Natural killer cell (primary cell): ENCODE measurements around the gene FTCD. TPM values are rescaled to one million over a fixed set of nuclear protein-coding genes. Genes with fewer than 3 reads are reported as not detected.

Source experiments
- ATAC-seq, 3 donors: fragments of 150-1000 bp in 2 of 3; fragments of 200-7000 bp in 1 of 3; cut with Tn5 transposase; 1 replicate in 1 of 3; 2 replicates in 2 of 3; pipeline ENCODE4 v1.10.0; 2021; ENCODE audit warnings: mild to moderate bottlenecking in 2 of 3, moderate library complexity in 2 of 3
- DNase-seq, 2 donors: peaks; one replicate each; pipeline versions ENCODE4 v3.0.0 to v3.0.0-alpha.2; 2013 to 2021; ENCODE audit warnings: mixed read lengths in 1 of 2
- H3K27ac ChIP-seq: one replicate; pipeline ENCODE4 v1.5.1; 2013; ENCODE audit warnings: mild to moderate bottlenecking, low read length
- H3K27me3 ChIP-seq: one replicate; pipeline ENCODE4 v1.6.1; 2013; ENCODE audit warnings: low read length; ENCODE audit not compliant: control insufficient read depth, insufficient read depth
- H3K36me3 ChIP-seq: one replicate; pipeline ENCODE4 v1.6.1; 2013; ENCODE audit warnings: low read length; ENCODE audit not compliant: control insufficient read depth, insufficient read depth
- H3K4me1 ChIP-seq: one replicate; pipeline ENCODE4 v1.6.1; 2013; ENCODE audit warnings: low read length; ENCODE audit not compliant: control insufficient read depth, insufficient read depth
- H3K4me3 ChIP-seq: one replicate; pipeline ENCODE4 v1.5.1; 2013; ENCODE audit warnings: low read length
- H3K9me3 ChIP-seq: one replicate; pipeline ENCODE4 v1.6.1; 2013; ENCODE audit warnings: low read length; ENCODE audit not compliant: control insufficient read depth, insufficient read depth
- H3K27ac Mint-ChIP-seq, 2 donors: one replicate each; pipeline ENCODE4 v1.8.0; 2022; ENCODE audit warnings: mild to moderate bottlenecking in 2 of 2, mixed read lengths in 2 of 2, moderate library complexity in 1 of 2
- H3K27me3 Mint-ChIP-seq, 2 donors: one replicate each; pipeline ENCODE4 v1.8.0; 2022; ENCODE audit warnings: low read depth in 2 of 2, mixed read lengths in 2 of 2
- H3K36me3 Mint-ChIP-seq: one replicate; pipeline ENCODE4 v1.8.0; 2022; ENCODE audit warnings: mixed read lengths
- H3K4me1 Mint-ChIP-seq, 2 donors: one replicate each; pipeline ENCODE4 v1.8.0; 2022; ENCODE audit warnings: mixed read lengths in 2 of 2
- H3K4me3 Mint-ChIP-seq: one replicate; pipeline ENCODE4 v1.8.0; 2022; ENCODE audit warnings: mild to moderate bottlenecking, moderate library complexity, mixed read lengths
- H3K9me3 Mint-ChIP-seq, 2 donors: one replicate each; pipeline ENCODE4 v1.8.0; 2022; ENCODE audit warnings: mixed read lengths in 2 of 2
- WGBS: methylation state at CpG from one replicate; pipeline ENCODE4 v1.1.7; 2013; ENCODE audit warnings: missing lambda C conversion rate; ENCODE audit not compliant: insufficient coverage; 5-methylcytosine and 5-hydroxymethylcytosine counted together
- intact Hi-C: fragments of 100-400 bp; cut with micrococcal nuclease; formaldehyde crosslinking; loops from one replicate; pipeline ENCODE4 v1.14.2; 2022
- total RNA-seq, 4 donors: library from RNA; stranded (reverse); fragments of 120-200 nt in 1 of 4; gene quantifications; one replicate each; pipeline versions ENCODE4 v1.2.3 to v1.2.4, GENCODE V29; 2013 to 2022
- TF ChIP-seq, protein P1 (sequence below): fragments of 200-600 bp; IDR thresholded peaks from one replicate; pipeline ENCODE4 v1.8.0; 2022; ENCODE audit warnings: antibody characterized with exemption

Gene FTCD
- total RNA-seq, 3 donors from 2014 or later (not counting 1 experiment from before 2014, with no cell fraction given): 0.34 TPM; not detected in 2

DNA sequence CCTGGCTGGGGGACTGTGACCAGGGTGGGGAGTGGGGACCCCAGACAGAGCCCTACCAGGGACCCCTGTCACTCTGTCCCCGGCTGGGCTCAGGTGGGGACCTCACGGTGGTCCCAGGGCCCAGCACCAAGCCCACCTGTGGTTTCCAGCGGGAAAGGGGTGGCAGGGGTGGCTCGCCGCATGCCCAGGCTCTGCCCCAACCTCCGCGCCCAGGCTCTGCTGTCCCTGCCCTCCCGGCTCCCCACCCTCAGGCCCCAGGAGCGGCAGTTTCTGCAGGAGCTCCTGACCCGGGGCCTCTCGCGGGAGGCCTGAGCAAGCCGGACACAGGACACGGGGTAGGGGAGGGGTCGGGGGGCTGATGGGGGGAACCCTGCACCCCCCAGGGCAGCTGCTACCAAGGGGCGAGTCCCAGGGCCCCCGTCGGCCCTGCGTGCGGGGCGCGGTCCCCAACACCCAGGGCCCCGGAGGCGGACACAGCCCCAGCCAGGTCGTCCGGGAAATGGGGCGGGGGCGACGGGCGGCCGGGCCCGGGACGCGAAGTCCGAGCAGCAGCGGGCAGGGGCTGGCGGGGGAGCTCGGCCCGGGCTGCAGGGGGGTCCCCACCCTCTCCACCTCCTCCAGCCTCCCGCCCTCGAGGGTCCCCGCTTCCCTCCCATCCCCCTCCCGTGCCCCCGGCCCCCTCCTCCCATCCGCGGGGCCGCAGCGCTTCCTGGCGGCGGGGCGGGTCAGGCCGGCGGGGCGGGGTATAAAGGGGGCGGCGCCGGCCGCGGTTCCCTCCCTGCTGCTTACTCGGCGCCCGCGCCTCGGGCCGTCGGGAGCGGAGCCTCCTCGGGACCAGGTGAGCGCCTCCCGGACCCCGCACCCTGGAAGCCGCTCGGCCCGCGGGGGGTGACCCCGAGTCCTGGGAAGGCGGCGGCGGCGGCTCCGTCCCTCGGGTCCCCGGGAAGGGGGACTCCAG, 57.8 kb downstream of the FTCD start, which contains the start of gene COL6A2:
Gene COL6A2 (plus strand): TSS at position 777 of the 958 bp plus-strand sequence.
- no peak within 1 kb of the TSS for H3K27ac ChIP-seq
- H3K36me3 ChIP-seq: no peaks in the 10 kb centered on the region
- H3K27me3 ChIP-seq: peaks cover 11% of the 10 kb centered on the region
- no peak within 1 kb of the TSS for H3K27ac Mint-ChIP-seq
- H3K9me3 Mint-ChIP-seq: peaks cover 0 to 6% of the 10 kb centered on the region in 2 donors
- peaks cover 6% of the 10 kb centered on the region for H3K36me3 Mint-ChIP-seq
- peak within 1 kb of the TSS; percentile 74 for H3K4me3 Mint-ChIP-seq
- peaks cover 28 to 35% of the 10 kb centered on the region in 2 donors for H3K27me3 Mint-ChIP-seq
- intact Hi-C loops: loop anchor here (5.0 kb wide), 1 partner anchor 125 kb away; no protein-coding TSS in a partner anchor
- DNase-seq: peak; percentile 45 to 69
- peaks cover 7 to 16% of the 10 kb centered on the region in 2 donors for H3K4me1 Mint-ChIP-seq
- TF ChIP-seq, protein P1, sequence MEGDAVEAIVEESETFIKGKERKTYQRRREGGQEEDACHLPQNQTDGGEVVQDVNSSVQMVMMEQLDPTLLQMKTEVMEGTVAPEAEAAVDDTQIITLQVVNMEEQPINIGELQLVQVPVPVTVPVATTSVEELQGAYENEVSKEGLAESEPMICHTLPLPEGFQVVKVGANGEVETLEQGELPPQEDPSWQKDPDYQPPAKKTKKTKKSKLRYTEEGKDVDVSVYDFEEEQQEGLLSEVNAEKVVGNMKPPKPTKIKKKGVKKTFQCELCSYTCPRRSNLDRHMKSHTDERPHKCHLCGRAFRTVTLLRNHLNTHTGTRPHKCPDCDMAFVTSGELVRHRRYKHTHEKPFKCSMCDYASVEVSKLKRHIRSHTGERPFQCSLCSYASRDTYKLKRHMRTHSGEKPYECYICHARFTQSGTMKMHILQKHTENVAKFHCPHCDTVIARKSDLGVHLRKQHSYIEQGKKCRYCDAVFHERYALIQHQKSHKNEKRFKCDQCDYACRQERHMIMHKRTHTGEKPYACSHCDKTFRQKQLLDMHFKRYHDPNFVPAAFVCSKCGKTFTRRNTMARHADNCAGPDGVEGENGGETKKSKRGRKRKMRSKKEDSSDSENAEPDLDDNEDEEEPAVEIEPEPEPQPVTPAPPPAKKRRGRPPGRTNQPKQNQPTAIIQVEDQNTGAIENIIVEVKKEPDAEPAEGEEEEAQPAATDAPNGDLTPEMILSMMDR: no peak
- WGBS: 8% methylated on average over 80 of the region's 83 CpGs
- peak; percentile 68 to 79 (median 79) for ATAC-seq
- no peaks in the 10 kb centered on the region for H3K9me3 ChIP-seq
- H3K4me1 ChIP-seq: peaks cover 27% of the 10 kb centered on the region
- H3K4me3 ChIP-seq: peak within 1 kb of the TSS; percentile 19

DNA sequence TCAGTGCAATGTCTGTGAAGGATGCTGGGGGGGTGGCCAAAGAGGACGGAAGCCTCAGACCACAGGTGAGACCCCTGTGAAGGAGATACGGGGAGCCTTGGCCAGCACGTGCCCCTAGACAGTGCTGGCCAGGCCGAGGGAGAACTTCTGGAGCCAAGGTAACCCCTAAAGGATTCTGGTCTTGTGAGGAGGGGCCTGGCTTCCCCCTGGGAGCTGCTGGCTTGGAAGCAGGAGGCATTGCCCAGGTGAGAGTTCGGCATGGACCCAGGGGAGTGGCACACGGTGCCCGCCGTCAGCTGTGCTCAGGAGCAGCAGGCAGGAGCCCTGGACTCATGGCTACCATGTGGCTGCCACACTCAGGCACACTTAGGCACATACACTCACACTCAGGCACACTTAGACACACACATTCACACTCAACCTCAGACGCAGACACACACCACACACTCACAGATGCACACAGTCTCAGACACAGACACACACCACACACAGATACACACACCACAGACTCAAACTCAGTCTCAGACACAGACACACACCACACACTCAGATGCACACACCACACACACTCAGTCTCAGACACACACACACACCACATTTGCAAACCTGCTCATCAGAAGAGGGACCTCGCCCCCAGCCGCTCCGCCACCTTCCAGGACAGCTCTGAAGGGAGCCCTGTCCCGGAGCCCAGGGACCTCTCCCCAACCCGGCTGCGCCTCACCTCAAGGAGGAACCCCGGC, 58.6 kb downstream of the FTCD start:
- Histone ChIP-seq H3K27ac (no peak overlapping the region), H3K36me3 (no peaks in the 10 kb centered on the region), H3K4me3 (peak overlapping the region; percentile 2), H3K4me1 (peaks cover 35% of the 10 kb centered on the region), H3K9me3 (no peaks in the 10 kb centered on the region), H3K27me3 (peaks cover 8% of the 10 kb centered on the region)
- no peaks in the 10 kb centered on the region for H3K36me3 Mint-ChIP-seq
- ATAC-seq: no peak
- H3K9me3 Mint-ChIP-seq: peaks cover 0 to under 1% of the 10 kb centered on the region in 2 donors
- WGBS: 95% methylated on average over 16 of the region's 16 CpGs
- peaks cover 7 to 16% of the 10 kb centered on the region in 2 donors for H3K4me1 Mint-ChIP-seq
- peaks cover 20 to 29% of the 10 kb centered on the region in 2 donors for H3K27me3 Mint-ChIP-seq
- TF ChIP-seq, protein P1: no peak
- peak overlapping the region; percentile 7 for H3K4me3 Mint-ChIP-seq
- intact Hi-C loops: loop anchor here (5.0 kb wide), 1 partner anchor 124 kb away; no protein-coding TSS in a partner anchor
- H3K27ac Mint-ChIP-seq: no peak overlapping the region
- peak; percentile 13 to 14 for DNase-seq

DNA sequence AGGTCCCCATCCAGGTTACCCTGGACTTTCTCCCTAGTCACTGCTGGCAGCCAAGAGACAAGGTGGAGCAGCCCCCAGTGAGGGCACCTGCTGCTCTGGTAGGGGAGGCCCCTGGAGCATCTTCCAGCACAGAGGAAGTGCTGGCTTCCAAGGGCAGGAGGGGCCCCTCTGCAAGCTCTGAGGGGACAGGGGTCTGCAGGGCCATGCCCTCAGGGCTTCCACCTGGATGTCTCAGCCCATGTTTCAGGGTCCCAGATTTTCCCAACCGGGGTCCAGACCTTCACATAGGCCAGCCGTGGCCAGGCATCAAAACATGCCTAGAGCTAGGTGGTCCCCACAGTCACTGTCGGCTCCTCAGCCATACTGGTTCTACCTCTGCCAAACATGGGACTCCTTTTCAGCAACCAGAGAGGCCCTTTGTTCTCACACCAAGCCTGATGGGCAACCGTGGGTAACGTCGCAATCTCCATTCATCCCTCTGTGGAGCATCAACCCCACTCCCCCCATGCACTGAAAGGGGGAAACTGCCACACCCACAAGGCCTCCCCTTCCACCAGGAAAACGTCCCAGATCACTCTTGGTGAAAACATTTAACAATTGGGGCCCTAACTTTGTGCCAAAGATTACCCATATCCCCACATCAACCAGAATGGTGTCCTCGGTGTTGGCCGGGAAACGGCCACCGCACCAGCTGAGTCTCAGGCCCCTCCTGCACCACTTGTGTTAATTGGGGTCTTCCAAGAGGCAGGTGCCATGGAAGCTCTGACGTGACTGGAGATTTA, 59.4 kb downstream of the FTCD start:
- Histone ChIP-seq H3K4me3 (no peak overlapping the region), H3K4me1 (peaks cover 35% of the 10 kb centered on the region), H3K27me3 (peaks cover 6% of the 10 kb centered on the region), H3K27ac (no peak overlapping the region), H3K36me3 (no peaks in the 10 kb centered on the region), H3K9me3 (peaks cover 3% of the 10 kb centered on the region)
- H3K9me3 Mint-ChIP-seq: peaks cover 3% of the 10 kb centered on the region in 2 donors
- H3K36me3 Mint-ChIP-seq: no peaks in the 10 kb centered on the region
- intact Hi-C loops: loop anchor here (5.0 kb wide), 1 partner anchor 124 kb away; no protein-coding TSS in a partner anchor
- peak overlapping the region; percentile 7 for H3K4me3 Mint-ChIP-seq
- no peak overlapping the region for H3K27ac Mint-ChIP-seq
- DNase-seq (peak in 1 of 2 donors; percentile 2), ATAC-seq (no peak)
- peaks cover 6 to 21% of the 10 kb centered on the region in 2 donors for H3K4me1 Mint-ChIP-seq
- WGBS: 90% methylated on average over 12 of the region's 12 CpGs
- TF ChIP-seq, protein P1: no peak
- peaks cover 12 to 23% of the 10 kb centered on the region in 2 donors for H3K27me3 Mint-ChIP-seq
